MG63 (cell line): ENCODE measurements around the gene DNAI2. TPM values are rescaled to one million over a fixed set of nuclear protein-coding genes. Genes with fewer than 3 reads are reported as not detected.

Experiments
- DNase-seq: peaks from one replicate; pipeline ENCODE4 v3.0.0-alpha.2; 2020
- H3K27me3 ChIP-seq: fragments of 250-450 bp; sonication (Bioruptor Pico); 2 replicates; pipeline ENCODE4 v1.5.1; 2020; ENCODE audit warnings: mild to moderate bottlenecking, moderate library complexity
- H3K36me3 ChIP-seq: fragments of 250-450 bp; sonication (Bioruptor Pico); 2 replicates; pipeline ENCODE4 v1.5.1; 2020; ENCODE audit warnings: mild to moderate bottlenecking, moderate library complexity
- H3K4me3 ChIP-seq: fragments of 250-450 bp; sonication (Bioruptor Pico); 2 replicates; pipeline ENCODE4 v1.5.1; 2020; ENCODE audit warnings: mild to moderate bottlenecking, moderate library complexity
- H3K9me3 ChIP-seq: fragments of 250-450 bp; sonication (Bioruptor Pico); 2 replicates; pipeline ENCODE4 v1.5.1; 2020; ENCODE audit warnings: mild to moderate bottlenecking, moderate library complexity
- total RNA-seq: library from RNA; depleted of rRNA; stranded (reverse); fragments of >200 nt; shearing (Covaris generic); gene quantifications from 2 replicates; pipeline ENCODE4 v1.2.3, GENCODE V29; 2014; ENCODE audit warnings: low replicate concordance; rRNA removed

Gene DNAI2, protein sequence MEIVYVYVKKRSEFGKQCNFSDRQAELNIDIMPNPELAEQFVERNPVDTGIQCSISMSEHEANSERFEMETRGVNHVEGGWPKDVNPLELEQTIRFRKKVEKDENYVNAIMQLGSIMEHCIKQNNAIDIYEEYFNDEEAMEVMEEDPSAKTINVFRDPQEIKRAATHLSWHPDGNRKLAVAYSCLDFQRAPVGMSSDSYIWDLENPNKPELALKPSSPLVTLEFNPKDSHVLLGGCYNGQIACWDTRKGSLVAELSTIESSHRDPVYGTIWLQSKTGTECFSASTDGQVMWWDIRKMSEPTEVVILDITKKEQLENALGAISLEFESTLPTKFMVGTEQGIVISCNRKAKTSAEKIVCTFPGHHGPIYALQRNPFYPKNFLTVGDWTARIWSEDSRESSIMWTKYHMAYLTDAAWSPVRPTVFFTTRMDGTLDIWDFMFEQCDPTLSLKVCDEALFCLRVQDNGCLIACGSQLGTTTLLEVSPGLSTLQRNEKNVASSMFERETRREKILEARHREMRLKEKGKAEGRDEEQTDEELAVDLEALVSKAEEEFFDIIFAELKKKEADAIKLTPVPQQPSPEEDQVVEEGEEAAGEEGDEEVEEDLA
- not detected in 2 replicates for total RNA-seq

- H3K9me3 ChIP-seq: no peaks in the 10 kb centered on the region
- H3K4me3 ChIP-seq: no peak within 1 kb of the TSS
- no peaks in the 10 kb centered on the region for H3K36me3 ChIP-seq
- no peaks in the 10 kb centered on the region for H3K27me3 ChIP-seq
- no peak for DNase-seq
Measured at GRCh38 chr17:74274060-74274708, at the start of gene DNAI2. Gene DNAI2, plus strand, starts transcription at chr17:74274234. Its CDS starts 7,584 bp downstream, at chr17:74281818.

DNA sequence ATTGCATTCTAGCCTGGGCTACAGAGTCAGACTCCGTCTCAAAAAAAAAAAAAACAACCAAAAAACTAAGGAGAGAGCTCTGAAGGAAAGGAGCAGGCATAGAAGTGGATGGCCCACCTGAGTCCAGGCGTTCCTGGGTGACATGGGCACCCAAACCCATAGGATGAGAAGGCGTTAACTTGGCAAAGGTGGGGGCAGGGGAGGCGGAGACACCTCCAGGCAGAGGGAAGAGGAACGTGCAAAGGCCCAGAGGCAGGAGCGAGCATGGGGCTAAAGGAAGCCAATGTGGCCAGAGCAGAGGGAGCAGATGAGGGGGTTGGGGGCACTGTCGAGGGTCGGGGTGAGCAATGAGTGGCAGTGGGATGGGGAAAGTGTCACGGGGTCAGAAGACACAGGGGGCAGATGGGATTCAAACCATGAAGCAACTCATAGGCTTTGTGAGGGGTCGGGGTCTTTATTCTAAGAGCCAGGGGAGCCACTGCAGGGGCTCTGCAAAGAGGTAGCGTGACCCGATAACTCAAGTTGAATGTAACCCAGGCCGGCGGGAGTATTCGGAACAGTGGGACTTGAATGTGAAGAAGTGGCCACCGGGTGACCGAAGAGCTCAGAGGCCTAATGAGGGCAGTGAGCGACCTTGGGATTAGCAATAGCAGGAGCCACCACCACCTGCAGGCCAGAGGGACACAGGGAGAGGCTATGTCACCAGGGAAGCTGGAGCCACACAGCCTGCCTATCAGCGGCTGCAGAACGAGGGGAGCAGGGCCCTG, 48.9 kb upstream of the DNAI2 start:
- Histone ChIP-seq H3K27me3 (no peaks in the 10 kb centered on the region), H3K9me3 (no peaks in the 10 kb centered on the region), H3K4me3 (no peak overlapping the region), H3K36me3 (no peaks in the 10 kb centered on the region)
- DNase-seq: no peak

DNA sequence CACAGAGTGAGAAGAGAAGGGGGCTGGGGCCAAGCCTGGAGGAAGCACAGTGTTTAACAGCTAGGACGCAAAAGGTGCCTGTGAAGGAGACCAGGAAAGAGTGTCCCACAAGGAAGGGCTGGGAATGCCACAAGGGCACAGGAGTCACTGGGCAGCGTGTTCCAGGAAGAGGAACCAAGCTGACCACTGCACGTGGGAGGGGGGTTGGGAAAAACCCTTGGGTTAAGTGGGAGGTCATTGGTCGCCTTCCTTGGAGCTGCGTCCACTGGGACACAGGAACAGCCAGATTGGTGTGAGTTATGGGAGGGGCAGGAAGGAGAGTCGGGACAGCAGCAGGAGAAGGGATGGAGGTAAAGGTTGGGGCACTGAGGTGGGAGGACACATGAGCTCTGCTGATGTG, 47.8 kb upstream of the DNAI2 start:
- Histone ChIP-seq H3K27me3 (no peaks in the 10 kb centered on the region), H3K36me3 (no peaks in the 10 kb centered on the region), H3K9me3 (no peaks in the 10 kb centered on the region), H3K4me3 (no peak overlapping the region)
- no peak for DNase-seq

GRCh38 chr17:74227271-74228080, 46.6 kb upstream of the DNAI2 start:
- DNase-seq: no peak
- Histone ChIP-seq H3K9me3 (no peaks in the 10 kb centered on the region), H3K4me3 (no peak overlapping the region), H3K36me3 (no peaks in the 10 kb centered on the region), H3K27me3 (no peaks in the 10 kb centered on the region)

DNA sequence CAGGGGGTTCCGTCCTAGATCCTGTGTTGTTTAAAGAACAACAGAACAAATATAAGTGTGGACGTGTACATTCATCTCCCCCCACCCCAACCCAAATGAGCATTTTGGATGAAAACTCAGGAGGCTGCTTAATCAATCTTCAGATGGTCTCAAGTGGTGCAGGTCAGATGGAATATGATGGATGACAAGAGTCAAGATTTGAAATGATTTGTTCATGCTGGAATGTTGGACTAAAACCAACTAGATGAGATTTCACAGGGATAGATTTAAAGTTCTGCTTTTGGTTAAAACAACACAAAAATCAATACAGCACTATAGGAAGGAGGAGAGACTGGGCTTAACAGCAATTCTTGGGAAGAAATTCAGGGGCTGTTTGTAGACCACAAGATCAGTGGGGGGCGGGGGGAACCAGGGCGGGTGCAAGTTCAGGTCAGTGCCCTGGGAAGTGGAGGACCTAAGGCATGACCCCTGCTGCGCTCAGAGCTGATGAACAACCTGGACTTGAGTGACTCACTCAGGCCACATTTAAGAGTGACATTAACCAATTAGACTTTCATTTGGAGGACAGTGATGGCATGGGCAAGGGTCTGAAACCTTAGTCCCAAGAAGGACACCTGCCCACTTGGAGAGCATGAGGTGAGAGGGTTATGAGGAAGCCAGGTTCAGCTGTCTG, 45.6 kb upstream of the DNAI2 start:
- no peak overlapping the region for H3K4me3 ChIP-seq
- DNase-seq: no peak
- no peaks in the 10 kb centered on the region for H3K36me3 ChIP-seq
- no peaks in the 10 kb centered on the region for H3K9me3 ChIP-seq
- no peaks in the 10 kb centered on the region for H3K27me3 ChIP-seq

DNA sequence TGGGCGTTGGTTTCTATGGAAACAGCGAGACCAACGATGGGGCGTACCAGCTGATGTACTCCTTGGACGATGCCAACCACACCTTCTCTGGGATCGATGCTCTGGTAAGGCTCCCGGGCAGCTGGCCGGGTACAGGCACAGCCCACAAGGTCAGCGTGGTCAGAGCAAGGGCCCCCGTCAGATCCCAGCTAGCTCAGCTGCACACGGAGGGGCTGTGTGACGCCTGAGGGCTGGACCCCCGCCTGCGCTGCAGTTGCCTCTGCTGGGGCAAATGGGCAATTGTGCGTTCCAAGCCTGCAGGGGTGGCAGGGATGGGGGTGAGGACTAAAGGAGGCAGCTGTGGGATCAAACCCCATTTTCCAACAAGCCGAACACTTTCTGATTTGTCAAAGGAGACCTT, 43.1 kb upstream of the DNAI2 start:
- Histone ChIP-seq H3K27me3 (no peaks in the 10 kb centered on the region), H3K9me3 (no peaks in the 10 kb centered on the region), H3K36me3 (no peaks in the 10 kb centered on the region), H3K4me3 (no peak overlapping the region)
- no peak for DNase-seq

GRCh38 chr17:74231928-74232907, 41.8 kb upstream of the DNAI2 start:
- no peak for DNase-seq
- Histone ChIP-seq H3K27me3 (no peaks in the 10 kb centered on the region), H3K36me3 (no peaks in the 10 kb centered on the region), H3K4me3 (no peak overlapping the region), H3K9me3 (no peaks in the 10 kb centered on the region)

- DNase-seq: no peak
- H3K27me3 ChIP-seq: no peaks in the 10 kb centered on the region
- H3K9me3 ChIP-seq: no peaks in the 10 kb centered on the region
Measured at GRCh38 chr17:74233937-74234336, 40.1 kb upstream of the DNAI2 start.

GRCh38 chr17:74234486-74234885, 39.5 kb upstream of the DNAI2 start:
- no peak for DNase-seq
- Histone ChIP-seq H3K9me3 (no peaks in the 10 kb centered on the region), H3K36me3 (no peaks in the 10 kb centered on the region), H3K27me3 (no peaks in the 10 kb centered on the region), H3K4me3 (no peak overlapping the region)

More at GRCh38 chr17:74233937-74234336, 40.1 kb upstream of the DNAI2 start:
- no peak overlapping the region for H3K4me3 ChIP-seq
- H3K36me3 ChIP-seq: no peaks in the 10 kb centered on the region

DNA sequence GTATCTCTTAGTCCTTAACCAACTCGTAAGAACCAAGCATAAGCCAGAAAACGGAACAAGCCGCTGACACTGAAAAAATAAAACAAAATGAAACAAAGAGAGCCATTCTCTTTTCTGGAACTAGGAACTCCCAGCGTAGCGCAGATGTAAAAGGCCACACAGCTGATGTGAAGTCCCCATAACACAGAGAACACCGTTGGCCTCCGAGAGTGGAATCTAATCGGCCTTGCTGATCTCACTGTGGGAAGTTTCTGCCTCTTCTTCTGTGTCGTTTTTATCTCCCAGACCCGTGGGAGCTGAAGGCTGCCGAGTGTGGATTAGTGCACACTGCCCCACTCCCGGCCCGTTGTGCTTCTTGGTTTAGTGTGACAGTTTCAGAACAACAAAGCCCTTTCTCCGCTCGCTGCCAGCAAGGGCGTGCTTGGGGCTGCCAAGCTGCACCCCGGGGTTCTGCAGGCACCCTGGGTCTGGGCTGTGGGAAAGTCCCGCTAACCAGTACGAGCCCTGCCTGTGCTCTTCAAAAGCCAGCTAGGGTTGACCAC, 38.9 kb upstream of the DNAI2 start:
- no peaks in the 10 kb centered on the region for H3K27me3 ChIP-seq
- H3K4me3 ChIP-seq: no peak overlapping the region
- no peak for DNase-seq
- no peaks in the 10 kb centered on the region for H3K9me3 ChIP-seq
- H3K36me3 ChIP-seq: no peaks in the 10 kb centered on the region

DNA sequence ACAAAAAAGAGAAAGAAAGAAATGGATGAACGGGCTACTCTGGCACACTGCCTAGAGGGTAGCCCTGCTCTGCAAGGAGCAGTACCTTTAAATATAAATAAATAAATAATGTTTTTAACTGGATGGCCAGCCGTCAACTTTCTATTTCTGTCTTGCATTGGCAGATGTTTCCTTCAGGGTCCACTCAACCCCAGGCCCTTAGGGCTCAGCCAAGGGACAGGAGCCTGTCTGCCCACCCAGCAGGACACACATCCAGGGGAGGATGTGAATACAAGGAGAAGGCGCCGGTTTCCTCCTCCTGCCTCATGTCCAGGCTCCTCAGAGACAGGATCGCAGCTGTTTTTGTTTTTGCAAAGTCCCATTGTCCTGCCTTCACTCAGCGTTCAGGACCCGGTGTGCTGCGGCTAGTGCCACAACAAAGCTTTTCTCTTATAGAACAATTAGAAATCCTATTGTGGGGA, 38.1 kb upstream of the DNAI2 start:
- no peaks in the 10 kb centered on the region for H3K36me3 ChIP-seq
- H3K27me3 ChIP-seq: no peaks in the 10 kb centered on the region
- DNase-seq: no peak
- H3K4me3 ChIP-seq: no peak overlapping the region
- no peaks in the 10 kb centered on the region for H3K9me3 ChIP-seq

DNA sequence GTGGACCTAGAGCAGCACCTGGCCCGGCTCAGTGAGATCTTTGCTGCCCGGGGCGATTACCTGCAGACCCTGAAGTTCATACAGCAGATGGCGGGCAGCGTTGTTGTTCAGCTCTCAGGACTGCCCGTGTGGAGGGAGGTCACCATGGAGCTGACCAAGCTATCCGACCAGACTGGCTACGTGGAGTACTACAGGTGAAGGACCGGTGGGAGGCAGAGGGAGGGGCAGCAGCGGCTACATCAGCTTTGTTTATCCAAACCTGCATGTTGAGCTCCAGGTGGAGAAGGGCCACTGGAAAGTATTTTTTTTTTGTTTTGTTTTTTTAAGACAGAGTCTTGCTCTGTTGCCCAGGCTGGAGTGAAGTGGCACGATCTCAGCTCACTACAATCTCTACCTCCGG, 36.7 kb upstream of the DNAI2 start:
- no peaks in the 10 kb centered on the region for H3K9me3 ChIP-seq
- no peak for DNase-seq
- H3K27me3 ChIP-seq: no peaks in the 10 kb centered on the region
- H3K4me3 ChIP-seq: no peak overlapping the region
- H3K36me3 ChIP-seq: no peaks in the 10 kb centered on the region

DNA sequence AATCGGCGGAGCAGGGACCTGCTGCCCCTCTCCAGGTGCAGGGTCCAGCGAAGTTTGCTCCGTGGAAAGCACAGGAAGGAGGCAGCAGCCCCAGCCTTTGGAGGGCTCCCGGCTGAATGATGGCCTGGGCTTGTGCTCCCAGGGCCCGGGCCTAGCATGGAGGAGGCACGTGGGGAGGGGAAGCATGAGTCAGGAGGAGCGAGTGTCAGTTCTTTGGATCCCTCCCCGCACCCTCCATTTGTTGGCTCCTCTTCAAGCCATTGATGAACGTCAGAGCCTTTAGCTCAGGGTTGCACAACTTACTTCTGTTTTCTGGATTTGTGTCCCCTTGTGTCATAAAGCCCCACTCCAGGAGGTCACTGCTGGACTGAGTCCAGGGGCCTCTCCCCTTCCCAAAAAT, 34.9 kb upstream of the DNAI2 start:
- DNase-seq: no peak
- no peaks in the 10 kb centered on the region for H3K27me3 ChIP-seq
- H3K36me3 ChIP-seq: no peaks in the 10 kb centered on the region
- H3K9me3 ChIP-seq: no peaks in the 10 kb centered on the region
- no peak overlapping the region for H3K4me3 ChIP-seq

- no peaks in the 10 kb centered on the region for H3K27me3 ChIP-seq
- H3K36me3 ChIP-seq: no peaks in the 10 kb centered on the region
- DNase-seq: no peak
- no peaks in the 10 kb centered on the region for H3K9me3 ChIP-seq
- H3K4me3 ChIP-seq: no peak overlapping the region
Measured at GRCh38 chr17:74240618-74241205, 33.3 kb upstream of the DNAI2 start.
